Activated naive CD4-positive, alpha-beta T cell treated with anti-CD3 and anti-CD28 coated beads for 36 hours (primary cell): ENCODE results near the gene SCAMP5. TPM values are rescaled to one million over a fixed set of nuclear protein-coding genes. Genes with fewer than 3 reads are reported as not detected.

ENCODE experiments used
- CTCF ChIA-PET: fragments of 350-600 bp; sonication (Branson Sonifier 250); formaldehyde crosslinking; loops from one replicate; lab custom pipeline; 2021; ENCODE audit warnings: antibody characterized with exemption; lab: Charles Lee
- DNase-seq: peaks from one replicate; pipeline ENCODE4 v3.0.0-alpha.2; 2020
- H3K27ac Mint-ChIP-seq: one replicate; pipeline ENCODE4 v1.8.0; 2021; ENCODE audit warnings: mild to moderate bottlenecking, mixed read lengths
- H3K27me3 Mint-ChIP-seq: one replicate; pipeline ENCODE4 v1.8.0; 2021; ENCODE audit warnings: low read depth, mixed read lengths
- H3K36me3 Mint-ChIP-seq: one replicate; pipeline ENCODE4 v1.8.0; 2021; ENCODE audit warnings: low read depth, mixed read lengths
- H3K4me1 Mint-ChIP-seq: one replicate; pipeline ENCODE4 v1.8.0; 2021; ENCODE audit warnings: low read depth, mixed read lengths
- H3K4me3 Mint-ChIP-seq: one replicate; pipeline ENCODE4 v1.8.0; 2021; ENCODE audit warnings: mild to moderate bottlenecking, moderate library complexity, mixed read lengths
- H3K9me3 Mint-ChIP-seq: one replicate; pipeline ENCODE4 v1.8.0; 2021; ENCODE audit warnings: mixed read lengths
- intact Hi-C: fragments of 100-400 bp; cut with micrococcal nuclease; formaldehyde crosslinking; loops from one replicate; pipeline ENCODE4 v1.15.1; 2023
- total RNA-seq, 2 experiments: library from RNA; stranded (reverse); gene quantifications; one replicate each; pipeline ENCODE4 v1.2.3, GENCODE V29; 2021

The SCAMP5 gene
- total RNA-seq, 2 experiments from 2014 or later, result 0.15 to 0.38 TPM

- no peak for DNase-seq
- H3K4me3 Mint-ChIP-seq, result no peak overlapping the region
- peaks cover 12% of the 10 kb centered on the region for H3K4me1 Mint-ChIP-seq
- no peaks in the 10 kb centered on the region for H3K27me3 Mint-ChIP-seq
- H3K36me3 Mint-ChIP-seq, result peaks cover 16% of the 10 kb centered on the region
- intact Hi-C loops, result no loop called here
- H3K27ac Mint-ChIP-seq, result no peak overlapping the region
- no peaks in the 10 kb centered on the region for H3K9me3 Mint-ChIP-seq
- CTCF ChIA-PET, result interaction anchor here (1.4 kb wide), 1 partner anchor 9 kb away, joined by 5 read pairs; no protein-coding TSS in a partner anchor
Observed at GRCh38 chr15:75038231-75038630, 42.9 kb downstream of the SCAMP5 start.

GRCh38 chr15:75042730-75043508, 47.6 kb downstream of the SCAMP5 start:
- no peak overlapping the region for H3K27ac Mint-ChIP-seq
- no peak overlapping the region for H3K4me3 Mint-ChIP-seq

GRCh38 chr15:75043509-75044257, 48.3 kb downstream of the SCAMP5 start:
- Mint-ChIP-seq H3K4me3 (no peak overlapping the region), H3K27me3 (no peaks in the 10 kb centered on the region), H3K27ac (no peak overlapping the region), H3K36me3 (peaks cover 3% of the 10 kb centered on the region), H3K4me1 (peaks cover 5% of the 10 kb centered on the region), H3K9me3 (no peaks in the 10 kb centered on the region)
- CTCF ChIA-PET, result interaction anchor here (0.6 to 3.3 kb wide), 6 partner anchors 17 to 896 kb away, joined by 3 to 20 read pairs (median 4); partner anchors contain the start of gene C15orf39
- DNase-seq, result no peak
- intact Hi-C loops, result loop anchor here (1.0 kb wide), 1 partner anchor 161 kb away; no protein-coding TSS in a partner anchor

More at GRCh38 chr15:75042730-75043508, 47.6 kb downstream of the SCAMP5 start:
- DNase-seq, result peak; percentile 60
- Mint-ChIP-seq H3K27me3 (no peaks in the 10 kb centered on the region), H3K9me3 (no peaks in the 10 kb centered on the region), H3K4me1 (peaks cover 7% of the 10 kb centered on the region), H3K36me3 (peaks cover 3% of the 10 kb centered on the region)
- intact Hi-C loops, result loop anchor here (1.0 kb wide), 1 partner anchor 161 kb away; no protein-coding TSS in a partner anchor
- CTCF ChIA-PET, result interaction anchor here (0.6 to 3.3 kb wide), 5 partner anchors 16 to 161 kb away, joined by 3 to 20 read pairs (median 4); partner anchors contain the start of gene C15orf39

- Mint-ChIP-seq H3K4me3 (no peak overlapping the region), H3K9me3 (no peaks in the 10 kb centered on the region), H3K36me3 (peaks cover 3% of the 10 kb centered on the region), H3K27me3 (no peaks in the 10 kb centered on the region), H3K27ac (no peak overlapping the region), H3K4me1 (peaks cover 5% of the 10 kb centered on the region)
- DNase-seq, result no peak
- CTCF ChIA-PET, result interaction anchor here (0.6 to 3.3 kb wide), 3 partner anchors 160 to 895 kb away, joined by 3 to 20 read pairs (median 3); no protein-coding TSS in a partner anchor
- intact Hi-C loops, result no loop called here
Observed at GRCh38 chr15:75044258-75044878, 49.0 kb downstream of the SCAMP5 start.

GRCh38 chr15:75045332-75046015, 50.1 kb downstream of the SCAMP5 start:
- H3K36me3 Mint-ChIP-seq, result peaks cover 3% of the 10 kb centered on the region
- no peak for DNase-seq
- peaks cover 5% of the 10 kb centered on the region for H3K4me1 Mint-ChIP-seq

GRCh38 chr15:75048394-75048793, 53.0 kb downstream of the SCAMP5 start:
- no peak for DNase-seq
- Mint-ChIP-seq H3K27ac (no peak overlapping the region), H3K9me3 (no peaks in the 10 kb centered on the region), H3K36me3 (no peaks in the 10 kb centered on the region), H3K4me1 (peaks cover 3% of the 10 kb centered on the region), H3K27me3 (no peaks in the 10 kb centered on the region), H3K4me3 (no peak overlapping the region)
- CTCF ChIA-PET, result no interaction called here
- intact Hi-C loops, result no loop called here

More at GRCh38 chr15:75045332-75046015, 50.1 kb downstream of the SCAMP5 start:
- no peak overlapping the region for H3K4me3 Mint-ChIP-seq
- intact Hi-C loops, result no loop called here
- CTCF ChIA-PET, result interaction anchor here (0.6 to 1.3 kb wide), 3 partner anchors 16 to 159 kb away, joined by 3 to 5 read pairs (median 3); no protein-coding TSS in a partner anchor
- H3K27ac Mint-ChIP-seq, result no peak overlapping the region
- no peaks in the 10 kb centered on the region for H3K9me3 Mint-ChIP-seq
- H3K27me3 Mint-ChIP-seq, result no peaks in the 10 kb centered on the region

GRCh38 chr15:75049392-75049791, 54.0 kb downstream of the SCAMP5 start:
- Mint-ChIP-seq H3K9me3 (no peaks in the 10 kb centered on the region), H3K4me1 (peaks cover 3% of the 10 kb centered on the region), H3K27me3 (no peaks in the 10 kb centered on the region), H3K27ac (no peak overlapping the region), H3K4me3 (no peak overlapping the region), H3K36me3 (no peaks in the 10 kb centered on the region)
- no peak for DNase-seq
- CTCF ChIA-PET, result no interaction called here
- intact Hi-C loops, result no loop called here

GRCh38 chr15:75050283-75050682, 54.9 kb downstream of the SCAMP5 start:
- intact Hi-C loops, result no loop called here
- CTCF ChIA-PET, result no interaction called here
- Mint-ChIP-seq H3K36me3 (no peaks in the 10 kb centered on the region), H3K4me1 (peaks cover 3% of the 10 kb centered on the region), H3K27ac (no peak overlapping the region), H3K9me3 (no peaks in the 10 kb centered on the region), H3K4me3 (no peak overlapping the region), H3K27me3 (no peaks in the 10 kb centered on the region)
- no peak for DNase-seq

- Mint-ChIP-seq H3K4me1 (peaks cover 3% of the 10 kb centered on the region), H3K27ac (no peak overlapping the region), H3K4me3 (no peak overlapping the region), H3K36me3 (no peaks in the 10 kb centered on the region), H3K9me3 (no peaks in the 10 kb centered on the region), H3K27me3 (no peaks in the 10 kb centered on the region)
- no peak for DNase-seq
- CTCF ChIA-PET, result no interaction called here
- intact Hi-C loops, result no loop called here
Observed at GRCh38 chr15:75051191-75051608, 55.8 kb downstream of the SCAMP5 start.

GRCh38 chr15:75051711-75052110, 56.3 kb downstream of the SCAMP5 start:
- intact Hi-C loops, result no loop called here
- Mint-ChIP-seq H3K36me3 (no peaks in the 10 kb centered on the region), H3K27ac (no peak overlapping the region), H3K9me3 (no peaks in the 10 kb centered on the region), H3K4me1 (peaks cover 3% of the 10 kb centered on the region), H3K27me3 (no peaks in the 10 kb centered on the region), H3K4me3 (no peak overlapping the region)
- no peak for DNase-seq
- CTCF ChIA-PET, result interaction anchor here (0.6 kb wide), 1 partner anchor 111 kb away, joined by 5 read pairs; no protein-coding TSS in a partner anchor

GRCh38 chr15:75052972-75053747, 57.8 kb downstream of the SCAMP5 start:
- Mint-ChIP-seq H3K4me1 (no peaks in the 10 kb centered on the region), H3K4me3 (no peak overlapping the region), H3K9me3 (no peaks in the 10 kb centered on the region), H3K27ac (no peak overlapping the region), H3K36me3 (no peaks in the 10 kb centered on the region), H3K27me3 (no peaks in the 10 kb centered on the region)
- intact Hi-C loops, result no loop called here
- CTCF ChIA-PET, result interaction anchor here (0.6 kb wide), 1 partner anchor 13 kb away, joined by 3 read pairs; no protein-coding TSS in a partner anchor
- no peak for DNase-seq
